ENCODE data around the gene RHPN2. TPM values are rescaled to one million over a fixed set of nuclear protein-coding genes. Genes with fewer than 3 reads are reported as not detected.
"Not testable (repeated sequence)": the region's sequence is repeated elsewhere in the genome, so short reads cannot be mapped to it uniquely, and the experiment has no call there.

RHPN2 gene
- total RNA-seq, 1 experiment from 2014 or later = 6.0 TPM

DNA sequence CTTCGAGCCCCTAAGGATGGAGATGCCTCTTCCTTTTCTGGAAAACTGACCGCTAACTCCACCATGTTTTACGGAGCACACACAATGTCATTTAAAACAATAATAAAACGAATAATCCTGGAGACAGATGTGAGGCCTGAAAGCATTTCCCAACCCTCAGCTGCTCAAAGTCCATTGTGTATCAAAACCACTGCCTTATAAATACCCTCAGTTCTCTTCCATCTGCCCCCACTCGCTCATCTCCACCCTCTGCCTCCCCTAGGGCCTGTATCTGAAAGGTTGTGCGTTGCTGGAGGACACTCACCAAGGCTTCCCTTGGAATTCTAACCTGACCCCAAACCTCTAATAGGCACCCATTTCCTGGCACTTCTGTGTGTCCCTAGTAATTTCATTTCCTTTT lies 82.2 kb downstream of the RHPN2 start:
- not testable (repeated sequence) for DNase-seq (ENCODE audit: extremely low read depth, low read depth)

DNA sequence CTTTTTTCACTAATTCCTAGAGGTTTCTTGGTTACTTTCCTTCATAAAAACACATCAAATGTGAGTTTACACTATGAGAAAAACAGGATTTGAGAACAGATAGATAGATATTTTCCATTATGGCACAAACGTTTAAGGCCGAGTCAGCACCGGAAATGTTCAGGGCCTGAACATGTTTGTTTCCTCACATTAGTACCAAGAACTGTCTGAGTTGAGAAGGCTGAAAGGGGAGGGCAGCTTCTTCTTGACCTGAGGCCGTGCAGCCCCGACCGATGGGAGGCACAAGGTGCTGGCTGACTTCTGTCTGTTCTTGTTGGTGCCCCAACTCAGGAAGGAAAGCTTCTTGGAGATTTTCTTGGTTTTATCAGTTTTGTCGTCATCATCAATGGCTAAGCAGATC lies 84.9 kb downstream of the RHPN2 start:
- DNase-seq (ENCODE audit: extremely low read depth, low read depth) = not testable (repeated sequence)

DNA sequence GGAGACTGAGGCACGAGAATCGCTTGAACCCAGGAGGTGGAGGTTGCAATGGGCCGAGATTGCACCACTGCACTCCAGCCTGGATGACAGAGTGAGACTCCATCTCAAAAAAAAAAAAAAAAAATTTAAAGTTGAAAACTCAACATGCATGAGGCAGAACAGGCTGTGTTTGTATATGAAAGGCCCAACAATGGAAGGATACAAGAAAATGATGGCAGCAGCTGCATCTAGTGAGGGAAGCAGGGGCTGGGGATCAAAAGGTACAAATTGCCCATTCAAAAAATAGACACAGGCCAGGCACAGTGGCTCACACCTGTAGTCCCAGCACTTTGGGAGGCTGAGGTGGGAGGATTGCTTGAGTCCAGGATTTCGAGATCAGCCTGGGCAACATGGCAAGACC lies 86.9 kb downstream of the RHPN2 start:
- DNase-seq (ENCODE audit: extremely low read depth, low read depth) = not testable (repeated sequence)

DNA sequence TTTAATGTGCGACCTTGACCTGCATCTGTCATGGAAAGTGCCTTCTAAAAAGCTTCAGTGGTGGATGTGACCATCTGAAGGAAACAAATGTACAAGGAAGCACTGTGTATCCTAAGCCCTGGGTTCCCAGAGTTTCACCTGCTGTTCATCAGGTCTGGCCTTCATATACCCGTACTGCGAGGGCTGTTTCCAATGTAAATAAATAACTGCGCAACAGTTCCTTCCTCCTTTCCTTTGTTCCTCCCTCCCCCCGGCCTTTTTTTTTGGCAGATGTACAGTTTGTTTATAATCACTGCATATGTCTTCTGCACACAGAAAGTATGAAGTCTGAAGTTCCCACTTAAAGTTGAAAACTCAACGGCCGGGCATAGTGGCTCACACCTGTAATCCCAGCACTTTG lies 87.4 kb downstream of the RHPN2 start:
- no peak for DNase-seq (ENCODE audit: extremely low read depth, low read depth)

DNA sequence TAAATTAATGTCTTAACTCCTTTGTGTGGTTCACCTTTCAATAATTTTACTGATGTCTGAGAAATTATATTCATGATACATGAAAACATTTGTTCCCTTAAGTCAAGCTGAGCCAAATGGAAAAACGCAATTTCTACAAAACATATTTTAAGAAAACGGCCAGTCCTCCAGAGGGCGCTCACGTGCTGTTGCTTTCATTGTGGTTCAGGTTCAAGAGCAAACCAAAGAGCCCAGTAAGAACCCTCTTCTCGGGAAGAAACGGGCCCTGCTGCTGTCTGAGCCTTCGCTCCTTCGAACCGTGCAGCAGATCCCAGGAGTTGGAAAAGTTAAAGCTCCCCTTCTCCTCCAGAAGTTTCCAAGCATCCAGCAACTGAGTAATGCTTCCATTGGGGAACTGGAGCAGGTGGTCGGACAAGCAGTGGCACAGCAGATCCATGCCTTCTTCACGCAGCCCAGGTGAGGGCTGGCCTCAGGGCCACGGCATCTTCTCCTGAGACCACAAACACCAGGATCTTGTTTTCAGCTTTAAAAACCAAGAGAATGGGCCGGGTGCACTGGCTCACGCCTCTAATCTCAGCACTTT lies 88.4 kb downstream of the RHPN2 start:
- peak; percentile 50 for DNase-seq (ENCODE audit: extremely low read depth, low read depth)

DNA sequence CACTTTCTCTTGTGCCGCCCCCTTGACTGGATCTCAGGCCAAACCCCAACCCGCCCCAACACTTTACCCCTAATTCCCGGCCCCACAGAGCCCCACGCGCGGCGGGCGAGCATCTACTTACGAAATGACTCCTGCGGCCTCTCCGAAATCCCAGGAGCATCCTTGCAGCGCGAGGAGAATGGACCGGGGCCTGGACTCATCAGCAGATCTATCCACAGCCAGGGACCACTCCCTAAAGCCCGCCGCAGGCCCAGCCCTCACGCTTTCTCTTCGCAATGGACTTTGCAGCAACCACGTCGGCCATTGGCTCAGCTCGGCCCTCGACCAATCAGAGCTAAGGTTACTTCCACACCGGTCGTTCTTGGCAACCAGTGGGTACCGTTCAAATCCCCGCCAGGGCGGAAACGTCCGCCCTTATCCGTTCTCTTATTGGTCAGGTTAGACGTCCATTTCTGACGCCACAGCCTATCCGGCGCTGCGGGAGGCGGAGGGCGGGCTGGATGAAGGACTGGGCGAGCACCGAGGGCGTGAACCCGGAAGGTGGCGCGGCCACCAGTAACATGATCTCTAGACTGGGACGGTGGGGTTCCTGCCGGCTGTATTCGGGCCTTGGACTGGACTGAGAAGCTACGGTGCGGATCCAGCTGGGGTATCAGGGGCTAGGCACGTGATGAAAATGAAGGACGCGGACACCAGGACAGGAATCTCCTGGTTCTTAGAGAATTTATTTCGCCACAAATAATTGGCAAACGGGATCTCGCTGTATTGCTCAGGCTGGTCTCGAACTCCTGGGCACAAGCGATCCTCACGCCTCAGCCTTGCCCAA lies 92.8 kb downstream of the RHPN2 start, which contains the start of the genes CEP89 and FAAP24:
CEP89 (minus strand) TSS at position 244 of the 826 bp plus-strand sequence; CDS start at position 160, 84 bp downstream.
FAAP24 (plus strand) TSS at position 528 of the 826 bp plus-strand sequence. CDS start 955 bp downstream, outside the sequence.
- peak; percentile 97 for DNase-seq (ENCODE audit: extremely low read depth, low read depth)

DNA sequence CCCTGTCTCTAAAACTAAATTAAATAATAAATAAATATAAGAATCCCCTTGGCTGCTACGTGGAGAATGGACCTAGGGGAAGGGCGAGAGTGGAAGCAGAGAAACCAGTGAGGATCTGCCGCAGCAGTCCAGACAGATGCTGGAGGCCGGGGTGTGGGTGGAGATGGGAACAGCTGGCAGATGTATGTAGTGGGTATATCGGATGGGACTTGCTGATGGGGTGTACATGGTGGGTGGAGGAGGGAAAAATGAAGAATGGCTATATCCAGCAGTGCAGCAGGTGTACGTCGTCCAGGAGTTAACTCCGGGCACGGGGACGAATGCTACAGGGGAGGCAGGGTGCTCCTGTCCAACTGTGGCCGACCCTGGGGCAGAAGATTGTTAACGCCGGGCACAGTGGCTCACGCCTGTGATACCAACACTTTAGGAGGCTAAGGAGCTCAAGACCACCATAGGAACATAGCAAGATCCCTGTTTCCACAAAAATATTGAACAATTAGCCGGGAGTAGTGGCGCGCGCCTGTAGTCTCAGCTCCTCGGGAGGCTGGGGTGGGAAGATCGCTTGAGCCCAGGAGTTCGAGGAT lies 93.6 kb downstream of the RHPN2 start:
- DNase-seq (ENCODE audit: extremely low read depth, low read depth) = no peak

DNA sequence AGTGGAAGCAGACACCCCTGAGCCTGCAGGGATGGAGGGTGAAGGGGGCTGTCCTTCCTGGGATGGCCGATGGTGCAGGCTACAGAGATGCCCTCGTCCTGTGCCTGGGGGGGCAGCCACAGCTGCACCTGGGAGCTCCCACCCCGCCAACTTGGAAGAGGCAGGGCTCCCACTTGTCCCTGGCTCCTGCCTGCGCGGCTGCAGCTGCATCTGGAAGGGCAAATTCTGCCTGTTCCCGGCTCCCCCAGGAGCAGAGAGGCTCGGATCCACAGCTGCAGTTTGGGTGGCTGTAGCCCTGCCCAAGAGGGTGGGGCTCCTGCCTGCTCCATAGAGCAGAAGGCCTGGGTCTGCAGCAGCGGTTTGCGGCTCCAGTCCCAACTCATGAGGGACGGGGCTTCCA lies 95.1 kb downstream of the RHPN2 start:
- DNase-seq (ENCODE audit: extremely low read depth, low read depth) = no peak

DNA sequence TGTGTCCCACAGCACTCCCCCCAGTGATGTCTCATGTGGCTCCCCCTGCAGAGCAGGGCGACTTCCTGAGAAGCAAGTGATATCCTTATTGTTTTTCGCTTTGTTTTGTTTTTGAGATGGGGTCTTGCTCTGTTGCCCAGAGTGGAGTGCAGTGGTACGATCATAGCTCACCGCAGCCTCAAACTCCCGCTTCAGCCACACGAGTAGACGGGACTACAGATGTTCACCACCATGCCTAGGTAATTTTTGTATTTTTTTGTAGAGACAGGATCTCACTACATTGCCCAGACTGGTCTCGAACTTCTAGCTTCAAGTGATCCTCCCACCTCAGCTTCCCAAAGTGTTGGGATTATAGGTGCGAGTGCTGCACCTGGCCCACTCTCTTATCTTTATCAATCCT lies 97.9 kb downstream of the RHPN2 start:
- DNase-seq (ENCODE audit: extremely low read depth, low read depth) = no peak

DNA sequence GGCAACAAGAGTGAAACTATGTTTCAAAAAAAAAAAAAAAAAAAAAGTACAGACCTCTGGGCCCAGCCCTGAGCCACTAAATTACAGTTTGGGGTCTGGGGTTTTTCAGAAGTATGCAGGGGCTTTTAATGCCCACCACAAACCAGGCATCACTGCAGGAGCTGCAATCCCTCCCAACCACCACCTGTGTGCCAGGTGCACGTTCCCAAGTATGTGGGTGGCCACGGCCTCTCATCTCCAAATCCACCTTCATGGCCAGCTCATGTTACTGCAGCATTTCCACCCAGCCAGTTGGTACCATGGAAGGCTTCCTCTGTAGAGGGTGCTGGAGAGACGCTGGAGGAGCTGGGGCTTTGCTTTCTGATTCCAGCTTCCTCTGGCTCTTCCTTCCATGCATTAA lies 119.4 kb downstream of the RHPN2 start:
- DNase-seq (ENCODE audit: extremely low read depth, low read depth) = no peak

DNA sequence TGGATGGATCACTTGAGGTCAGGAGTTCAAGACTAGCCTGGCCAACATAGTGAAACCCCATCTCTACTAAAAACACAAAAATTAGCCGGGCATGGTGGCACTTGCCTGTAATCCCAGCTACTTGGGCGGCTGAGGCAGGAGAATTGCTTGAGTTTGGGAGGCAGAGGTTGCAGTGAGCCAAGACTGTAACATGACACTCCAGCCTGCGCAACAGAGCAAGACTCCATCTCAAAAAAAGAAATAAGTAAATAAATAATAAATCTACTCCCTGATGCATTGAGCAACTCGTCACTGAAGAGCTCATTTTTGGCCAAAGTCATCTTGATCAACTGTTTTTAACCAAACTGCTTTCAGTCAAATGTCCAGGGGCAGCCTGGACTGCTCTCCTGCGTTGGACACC lies 123.4 kb downstream of the RHPN2 start:
- DNase-seq (ENCODE audit: extremely low read depth, low read depth) = not testable (repeated sequence)

DNA sequence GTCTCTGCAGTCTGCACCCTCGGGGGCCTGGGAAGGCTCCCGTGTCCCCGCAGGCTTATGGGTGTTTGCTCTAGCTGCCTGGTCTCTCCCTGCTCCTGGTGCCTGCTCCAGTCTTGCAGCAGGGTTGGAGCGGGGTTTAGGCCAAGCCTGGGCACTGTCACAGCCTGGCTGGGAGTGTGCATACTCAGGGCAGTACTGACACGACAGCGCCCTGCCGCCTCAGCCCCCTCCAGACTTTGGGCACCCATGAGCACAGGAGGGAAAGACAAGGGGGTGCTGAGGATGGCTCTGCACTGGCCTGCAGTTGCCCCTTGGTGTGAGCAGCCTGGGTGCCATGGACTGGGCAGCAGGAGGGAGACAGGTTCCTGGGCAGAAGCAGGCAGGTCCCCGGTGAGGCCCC lies 128.6 kb downstream of the RHPN2 start:
- DNase-seq (ENCODE audit: extremely low read depth, low read depth) = no peak

DNA sequence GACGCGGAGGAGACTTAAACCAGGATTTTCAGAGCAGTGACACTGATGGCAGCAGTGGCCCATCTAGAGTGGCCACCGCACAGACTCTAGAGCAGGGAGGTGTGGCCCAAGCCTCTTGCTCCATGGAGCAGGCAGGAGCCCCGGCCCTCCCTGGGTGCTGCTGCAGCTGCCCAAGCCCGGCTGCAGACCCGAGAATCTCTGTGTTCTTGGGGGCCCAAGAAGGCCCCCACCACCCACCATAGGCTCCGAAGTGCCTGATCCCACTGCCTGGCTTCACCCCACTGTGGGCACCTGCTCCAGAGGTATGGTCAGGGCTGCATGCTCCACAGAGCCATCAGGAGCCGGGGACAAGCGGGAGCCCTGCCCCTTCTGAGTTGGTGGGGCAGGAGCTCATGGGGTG lies 129.1 kb downstream of the RHPN2 start:
- no peak for DNase-seq (ENCODE audit: extremely low read depth, low read depth)

DNA sequence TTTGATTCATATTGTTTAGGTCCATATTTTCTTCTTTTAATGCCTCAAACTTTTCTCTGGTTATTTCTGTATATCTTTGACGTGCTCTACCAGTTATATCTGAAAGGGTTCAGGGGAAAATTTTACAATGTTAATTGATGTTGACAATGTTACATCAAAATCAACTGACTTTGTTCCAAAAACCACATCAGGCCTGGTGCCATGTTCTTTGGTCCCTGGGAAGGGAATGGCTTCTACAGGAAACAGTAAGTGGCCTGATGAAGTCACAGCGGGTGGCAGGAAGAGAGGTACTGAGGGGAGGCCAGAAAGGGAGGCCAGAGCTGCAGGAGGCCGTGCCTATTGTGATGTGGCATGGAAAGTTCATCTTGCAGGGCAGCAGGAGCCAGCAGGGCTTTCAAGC lies 131.1 kb downstream of the RHPN2 start:
- DNase-seq (ENCODE audit: extremely low read depth, low read depth) = no peak

DNA sequence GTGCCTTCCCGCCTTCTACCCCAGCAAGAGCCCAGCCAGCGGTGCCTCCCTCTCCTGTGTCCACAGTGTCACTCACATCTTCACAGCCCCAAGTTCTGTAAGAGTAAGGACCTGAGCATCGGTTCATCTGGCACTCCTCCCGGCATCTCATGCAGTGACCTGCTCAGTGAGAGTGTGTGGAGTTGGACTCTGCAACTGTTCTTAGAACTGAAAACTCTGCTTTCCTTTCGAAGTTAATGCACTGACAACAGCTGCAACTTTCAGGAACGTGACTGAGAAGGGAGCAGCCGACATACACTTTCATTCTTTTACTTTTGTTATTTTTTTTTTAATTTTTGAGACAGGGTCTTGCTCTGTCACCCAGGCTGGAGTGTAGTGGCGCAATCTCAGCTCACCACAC lies 134.1 kb downstream of the RHPN2 start:
- no peak for DNase-seq (ENCODE audit: extremely low read depth, low read depth)

DNA sequence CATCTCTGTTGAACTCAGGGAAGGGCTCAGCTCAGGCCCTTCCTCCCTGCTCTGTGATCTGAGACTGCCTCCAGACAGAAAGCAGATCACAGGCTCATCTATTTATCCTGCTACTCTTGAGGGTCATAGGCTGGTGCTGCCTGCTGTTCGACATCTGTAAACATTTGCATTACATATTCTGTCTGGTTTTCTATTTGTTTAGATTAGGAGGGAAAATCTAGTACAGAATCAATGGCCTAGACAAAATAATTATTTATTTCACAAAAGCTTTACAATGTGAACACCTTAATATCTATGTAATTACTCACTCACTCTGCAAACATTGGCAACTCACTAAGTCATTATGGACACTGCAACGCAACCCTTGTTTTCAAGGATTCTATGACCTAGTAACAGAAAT lies 135.9 kb downstream of the RHPN2 start:
- no peak for DNase-seq (ENCODE audit: extremely low read depth, low read depth)

Small RNA genes within 50 kb of the gene (small RNA-seq; reads per million reads assigned to genes)
- gene AC008521.1 (0 reads per million in 2 experiments), gene AC008521.2 (0 reads per million in 2 experiments)

Other genes with a start within 250 kb of the RHPN2 start
- gene SLC7A9, start 195.1 kb downstream of the RHPN2 start, total RNA-seq (2014; rRNA removed; shearing (Covaris generic)) = not detected in 2 replicates
- gene CEP89, start 92.9 kb downstream of the RHPN2 start, total RNA-seq (2014; rRNA removed; shearing (Covaris generic)) = 12.7 and 16.1 TPM in 2 replicates
- 4.0 and 4.6 TPM in 2 replicates for gene FAAP24, start 92.6 kb downstream of the RHPN2 start, total RNA-seq (2014; rRNA removed; shearing (Covaris generic))
- gene GPATCH1, start 16.3 kb upstream of the RHPN2 start, total RNA-seq (2014; rRNA removed; shearing (Covaris generic)) = 4.0 and 5.0 TPM in 2 replicates
- gene WDR88, start 67.2 kb upstream of the RHPN2 start, total RNA-seq (2014; rRNA removed; shearing (Covaris generic)) = 0.20 TPM in 1 of 2 replicates, not detected in the other
- 9.9 and 10.4 TPM in 2 replicates for gene LRP3, start 129.4 kb upstream of the RHPN2 start, total RNA-seq (2014; rRNA removed; shearing (Covaris generic))
- not detected in 2 replicates for gene SLC7A10, start 161.0 kb upstream of the RHPN2 start, total RNA-seq (2014; rRNA removed; shearing (Covaris generic))
- gene CEBPA, start 237.6 kb upstream of the RHPN2 start, total RNA-seq (2014; rRNA removed; shearing (Covaris generic)) = 6.3 and 6.5 TPM in 2 replicates

Data from NCI-H460 (cell line).